A673 (cell line): Measurements from ENCODE around the gene HOXC6. TPM values are rescaled to one million over a fixed set of nuclear protein-coding genes. Genes with fewer than 3 reads are reported as not detected.

Experiments used
- BruUV-seq: library from RNA; stranded (reverse); fragments of 400-500 nt; replicated peaks from 2 replicates; lab custom pipeline; 2021; lab: Mats Ljungman, UMichigan
- CTCF ChIA-PET: fragments of 300-600 bp; sonication (Branson Sonifier 250); formaldehyde crosslinking; loops from one replicate; lab custom pipeline; 2022; ENCODE audit warnings: antibody characterized with exemption; lab: Charles Lee
- POLR2A ChIA-PET: fragments of 300-600 bp; sonication (Branson Sonifier 250); formaldehyde crosslinking; loops from one replicate; lab custom pipeline; 2022; ENCODE audit warnings: antibody characterized with exemption; ENCODE audit not compliant: low non-redundant PET; lab: Charles Lee
- DNase-seq: peaks from one replicate; pipeline ENCODE4 v3.0.0-alpha.2; 2015; ENCODE audit warnings: low spot score
- H3K27ac ChIP-seq: fragments of 200-600 bp; sonication (generic); 2 replicates; pipeline ENCODE4 v1.5.1; 2016; ENCODE audit warnings: mixed run types, low read depth, mild to moderate bottlenecking, mixed read lengths, antibody characterized with exemption, low read length; ENCODE audit not compliant: poor library complexity, severe bottlenecking
- H3K27me3 ChIP-seq: fragments of 200-600 bp; sonication (generic); replicated peaks from 2 replicates; pipeline ENCODE4 v1.6.1; 2017; ENCODE audit warnings: mixed run types, low read depth, mild to moderate bottlenecking, mixed read lengths, antibody characterized with exemption, low read length; ENCODE audit not compliant: insufficient read depth, poor library complexity
- H3K36me3 ChIP-seq: fragments of 200-600 bp; sonication (generic); 2 replicates; pipeline ENCODE4 v1.6.1; 2016; ENCODE audit warnings: mixed run types, mild to moderate bottlenecking, mixed read lengths, antibody characterized with exemption, low read length; ENCODE audit not compliant: insufficient read depth, poor library complexity, severe bottlenecking
- H3K4me1 ChIP-seq: fragments of 200-600 bp; sonication (generic); 2 replicates; pipeline ENCODE4 v1.6.1; 2017; ENCODE audit warnings: mixed run types, mild to moderate bottlenecking, mixed read lengths, antibody characterized with exemption, low read length; ENCODE audit not compliant: insufficient read depth, poor library complexity, severe bottlenecking
- H3K4me3 ChIP-seq: fragments of 200-600 bp; sonication (generic); 2 replicates; pipeline ENCODE4 v1.5.1; 2016; ENCODE audit warnings: low read depth, mixed run types, mild to moderate bottlenecking, mixed read lengths, low read length; ENCODE audit not compliant: poor library complexity, severe bottlenecking
- H3K9me3 ChIP-seq: fragments of 200-600 bp; sonication (generic); 2 replicates; pipeline ENCODE4 v1.6.1; 2016; ENCODE audit warnings: mixed run types, low read depth, mild to moderate bottlenecking, mixed read lengths, antibody characterized with exemption, low read length; ENCODE audit not compliant: poor library complexity, severe bottlenecking
- CTCF ChIP-seq: fragments of 300-800, 200-600 bp; sonication (generic); conservative IDR thresholded peaks from 2 replicates; pipeline ENCODE4 v1.5.1; 2017; ENCODE audit warnings: low read depth, mild to moderate bottlenecking, antibody characterized with exemption, low read length, moderate library complexity, mixed read lengths
- EZH2 ChIP-seq: fragments of 200-600 bp; sonication (generic); IDR thresholded peaks from 2 replicates; pipeline ENCODE4 v1.6.1; 2017; ENCODE audit warnings: borderline replicate concordance, low read depth, mild to moderate bottlenecking, mixed read lengths, antibody characterized with exemption, low read length; ENCODE audit not compliant: poor library complexity, severe bottlenecking
- intact Hi-C: fragments of 100-400 bp; cut with micrococcal nuclease; formaldehyde crosslinking; loops from one replicate; pipeline ENCODE4 v1.10.0; 2022; ENCODE audit not compliant: unreplicated experiment
- total RNA-seq: library from RNA; stranded (reverse); gene quantifications from 2 replicates; pipeline ENCODE4 v1.2.3, GENCODE V29; 2021

The HOXC6 gene
- total RNA-seq, 1 experiment from 2014 or later, result 20.8 TPM

- H3K27me3 ChIP-seq, result no peaks in the 10 kb centered on the region
- peak overlapping the region; percentile 97 for H3K27ac ChIP-seq
- no peak for DNase-seq
- ChIA-PET CTCF (no interaction called here), POLR2A (no interaction called here)
- intact Hi-C loops, result no loop called here
- H3K9me3 ChIP-seq, result no peaks in the 10 kb centered on the region
- H3K4me1 ChIP-seq, result peaks cover 74% of the 10 kb centered on the region
- TF ChIP-seq EZH2 (no peak), CTCF (no peak)
- no peaks in the 10 kb centered on the region for H3K36me3 ChIP-seq
- BruUV-seq, result no TSS peak
- peak overlapping the region; percentile 68 for H3K4me3 ChIP-seq
Measured at GRCh38 chr12:54020591-54021405, 7.4 kb upstream of the HOXC6 start.

DNA sequence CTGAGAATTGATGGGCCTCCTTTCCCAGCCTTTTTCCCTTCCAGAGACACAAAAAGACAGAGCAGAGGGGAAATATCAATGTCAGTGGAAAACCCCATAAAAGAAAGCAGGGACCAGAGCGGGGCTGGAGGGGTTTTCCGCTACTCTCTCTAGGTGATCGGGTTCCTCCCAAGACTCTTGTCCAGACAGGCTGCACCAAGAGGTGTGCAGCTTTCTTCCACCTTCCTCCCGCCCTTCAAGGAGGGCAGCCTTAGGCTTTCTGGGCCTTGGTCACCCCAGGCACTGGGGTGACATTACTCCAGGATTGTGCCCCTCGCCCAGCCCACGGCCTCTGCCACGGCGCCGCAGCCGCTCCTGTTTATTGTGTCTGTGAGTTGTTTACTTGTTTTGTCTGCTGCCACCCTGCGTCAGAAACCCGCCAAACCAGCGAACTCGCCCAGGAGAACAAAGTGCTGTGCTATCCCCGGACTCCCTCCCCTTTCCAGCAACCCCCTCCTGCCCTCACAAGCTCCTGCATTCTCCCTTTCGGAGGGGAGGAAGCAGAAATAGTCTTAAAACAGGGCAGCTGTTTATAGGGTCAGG, 6.7 kb upstream of the HOXC6 start:
- Histone ChIP-seq H3K4me1 (peaks cover 75% of the 10 kb centered on the region), H3K4me3 (no peak overlapping the region), H3K9me3 (no peaks in the 10 kb centered on the region), H3K27ac (peak overlapping the region; percentile 97), H3K36me3 (no peaks in the 10 kb centered on the region), H3K27me3 (no peaks in the 10 kb centered on the region)
- BruUV-seq, result no TSS peak
- TF ChIP-seq CTCF, result no peak
- no peak for TF ChIP-seq EZH2
- no peak for DNase-seq
- intact Hi-C loops, result no loop called here
- ChIA-PET CTCF (no interaction called here), POLR2A (no interaction called here)

DNA sequence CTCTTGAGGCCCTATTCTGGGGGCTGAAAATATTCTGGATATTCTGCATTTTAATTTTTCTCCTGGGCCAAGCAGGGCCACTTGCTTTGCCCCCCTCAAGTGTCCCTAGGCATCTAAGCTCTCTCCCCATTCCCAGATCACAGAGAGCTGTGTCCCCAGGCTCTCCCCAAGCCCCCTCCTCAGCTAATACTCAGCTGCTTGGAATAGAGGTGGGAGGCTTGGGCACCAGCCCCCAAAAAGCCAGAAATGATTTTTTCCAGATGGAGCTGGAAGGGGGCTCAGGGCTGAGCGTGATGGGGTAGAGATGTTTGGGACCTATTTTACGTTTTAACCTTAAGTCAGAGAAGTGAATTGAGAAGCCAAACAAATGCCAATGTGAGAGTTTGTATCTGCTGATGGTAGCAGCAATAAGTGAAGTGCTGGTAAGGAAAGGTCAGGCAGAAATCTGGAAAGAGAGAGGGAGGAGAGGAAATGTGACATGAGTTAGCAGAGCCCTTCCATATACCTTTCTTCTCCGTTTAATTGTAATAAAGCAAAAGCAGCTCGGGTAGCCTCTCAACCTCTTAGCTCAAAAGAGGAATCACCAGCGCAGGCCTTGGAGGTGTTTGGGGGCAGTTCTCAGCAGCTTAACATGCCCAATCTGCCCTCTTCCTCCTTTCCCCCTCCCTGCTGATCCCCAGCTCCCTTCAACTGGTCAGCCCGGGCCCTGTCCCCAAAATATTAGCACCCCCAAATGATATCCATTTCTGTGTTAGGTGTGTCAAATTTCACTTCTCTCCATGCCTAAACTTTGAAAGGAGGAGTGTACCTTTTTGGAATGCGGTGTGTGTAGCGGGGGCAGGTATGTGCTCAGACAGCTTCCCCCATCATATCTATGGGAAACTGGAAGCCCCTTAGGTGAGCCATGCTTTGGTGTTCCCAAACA, 5.0 kb upstream of the HOXC6 start:
- peaks cover 90% of the 10 kb centered on the region for H3K4me1 ChIP-seq
- H3K27me3 ChIP-seq, result no peaks in the 10 kb centered on the region
- no peak for TF ChIP-seq CTCF
- TF ChIP-seq EZH2, result no peak
- ChIA-PET CTCF (interaction anchor here (1.1 kb wide), 1 partner anchor 115 kb away, joined by 3 read pairs; no protein-coding TSS in a partner anchor), POLR2A (no interaction called here)
- H3K4me3 ChIP-seq, result no peak overlapping the region
- no TSS peak for BruUV-seq
- no peaks in the 10 kb centered on the region for H3K9me3 ChIP-seq
- intact Hi-C loops, result no loop called here
- no peak for DNase-seq
- H3K36me3 ChIP-seq, result no peaks in the 10 kb centered on the region
- peak overlapping the region; percentile 45 for H3K27ac ChIP-seq
